B cell (primary cell): Measurements from ENCODE around the gene QSER1. TPM values are rescaled to one million over a fixed set of nuclear protein-coding genes. Genes with fewer than 3 reads are reported as not detected.

Experiments used
- ATAC-seq: fragments of 200-7000 bp; cut with Tn5 transposase; one replicate; pipeline ENCODE4 v1.10.0; 2021; ENCODE audit warnings: low read depth, mild to moderate bottlenecking, moderate number of reproducible peaks, moderate library complexity
- CTCF ChIA-PET: fragments of 350-600 bp; sonication (Branson Sonifier 250); formaldehyde crosslinking; loops from one replicate; lab custom pipeline; 2021; ENCODE audit warnings: antibody characterized with exemption, inconsistent platforms; lab: Charles Lee
- POLR2A ChIA-PET: fragments of 350-600 bp; sonication (Branson Sonifier 250); formaldehyde crosslinking; loops from one replicate; lab custom pipeline; 2021; ENCODE audit warnings: antibody characterized with exemption; lab: Charles Lee
- DNase-seq: peaks from one replicate; pipeline ENCODE4 v3.0.0; 2013
- H2AFZ ChIP-seq: 2 replicates; pipeline ENCODE4 v1.6.1; 2012; ENCODE audit warnings: mild to moderate bottlenecking, low read depth, low read length; ENCODE audit not compliant: insufficient read depth, poor library complexity, severe bottlenecking
- H3K27ac ChIP-seq, 2 donors: 1 replicate in 1 of 2; 2 replicates in 1 of 2; pipeline ENCODE4 v1.5.1; 2012 to 2013; ENCODE audit warnings: low read length in 2 of 2, mild to moderate bottlenecking in 2 of 2, moderate library complexity in 1 of 2
- H3K27me3 ChIP-seq, 4 experiments: fragments of 200-600 bp in 1 of 4; sonication (generic) in 1 of 4; replicated peaks in 1 of 4; 1 replicate in 2 of 4; 2 replicates in 2 of 4; pipeline versions ENCODE4 v1.6.1 to v1.7.0; 2013 to 2016; ENCODE audit warnings: low read length in 3 of 4, mild to moderate bottlenecking in 2 of 4, mixed read lengths in 1 of 4, moderate library complexity in 1 of 4; ENCODE audit not compliant: insufficient read depth in 4 of 4, control insufficient read depth in 3 of 4; ENCODE audit errors: control extremely low read depth in 1 of 4
- H3K36me3 ChIP-seq, 2 experiments: replicated peaks in 1 of 2; 1 replicate in 1 of 2; 2 replicates in 1 of 2; pipeline versions ENCODE4 v1.6.1 to v1.7.1; 2013; ENCODE audit warnings: low read length in 1 of 2; ENCODE audit not compliant: insufficient read depth in 2 of 2, control insufficient read depth in 1 of 2; ENCODE audit errors: control extremely low read depth in 1 of 2, extremely low read depth in 1 of 2
- H3K4me1 ChIP-seq, 2 donors: fragments of 200-600 bp in 1 of 2; sonication (generic) in 1 of 2; 1 replicate in 1 of 2; 2 replicates in 1 of 2; pipeline versions ENCODE4 v1.5.1 to v1.6.1; 2013 to 2017; ENCODE audit warnings: low read length in 2 of 2; ENCODE audit not compliant: control insufficient read depth in 2 of 2, insufficient read depth in 2 of 2
- H3K4me2 ChIP-seq: replicated peaks from 2 replicates; pipeline ENCODE3; 2012; ENCODE audit warnings: mild to moderate bottlenecking, low read depth, low read length; ENCODE audit not compliant: poor library complexity, severe bottlenecking
- H3K4me3 ChIP-seq, 5 experiments: fragments of 200-600 bp in 1 of 5; sonication (generic) in 1 of 5; 1 replicate in 3 of 5; 2 replicates in 2 of 5; pipeline versions ENCODE4 v1.5.1 to v1.7.0; 2011 to 2016; ENCODE audit warnings: low read length in 4 of 5, mild to moderate bottlenecking in 4 of 5, low read depth in 2 of 5, control low read depth in 1 of 5, moderate library complexity in 1 of 5; ENCODE audit not compliant: insufficient read depth in 1 of 5; ENCODE audit errors: control extremely low read depth in 1 of 5, extremely low read depth in 1 of 5
- H3K79me2 ChIP-seq: fragments of 200-600 bp; sonication (generic); one replicate; pipeline ENCODE4 v1.6.0; 2016; ENCODE audit warnings: low read length; ENCODE audit not compliant: control insufficient read depth, insufficient read depth
- H3K9ac ChIP-seq: fragments of 200-600 bp; sonication (generic); 2 replicates; pipeline ENCODE4 v1.6.1; 2017; ENCODE audit warnings: mild to moderate bottlenecking, low read length, moderate library complexity
- H3K9me3 ChIP-seq, 3 donors: one replicate each; pipeline versions ENCODE4 v1.6.1 to v1.7.1; 2013; ENCODE audit warnings: low read length in 2 of 3; ENCODE audit not compliant: control insufficient read depth in 2 of 3, insufficient read depth in 1 of 3; ENCODE audit errors: control extremely low read depth in 1 of 3
- H4K20me1 ChIP-seq: 2 replicates; pipeline ENCODE4 v1.6.0; 2012; ENCODE audit warnings: mild to moderate bottlenecking, low read length; ENCODE audit not compliant: insufficient read depth, control insufficient read depth, poor library complexity, severe bottlenecking
- H3K27ac Mint-ChIP-seq: one replicate; pipeline ENCODE4 v1.8.0; 2021; ENCODE audit warnings: mixed read lengths
- H3K27me3 Mint-ChIP-seq: one replicate; pipeline ENCODE4 v1.8.0; 2021; ENCODE audit warnings: mixed read lengths
- H3K4me1 Mint-ChIP-seq: one replicate; pipeline ENCODE4 v1.8.0; 2021; ENCODE audit warnings: mixed read lengths
- H3K4me3 Mint-ChIP-seq: one replicate; pipeline ENCODE4 v1.8.0; 2021; ENCODE audit warnings: mixed read lengths
- H3K9me3 Mint-ChIP-seq: one replicate; pipeline ENCODE4 v1.8.0; 2022; ENCODE audit warnings: mixed read lengths; ENCODE audit not compliant: insufficient read depth
- EZH2 ChIP-seq: IDR thresholded peaks from 2 replicates; pipeline ENCODE4 v1.6.1; 2012; ENCODE audit warnings: borderline replicate concordance, low read depth, mild to moderate bottlenecking, moderate library complexity, low read length; ENCODE audit not compliant: insufficient read depth, poor library complexity, severe bottlenecking
- WGBS: methylation state at CpG from one replicate; pipeline ENCODE4 v1.1.5; 2013; ENCODE audit warnings: missing lambda C conversion rate; ENCODE audit not compliant: insufficient coverage; 5-methylcytosine and 5-hydroxymethylcytosine counted together
- intact Hi-C: fragments of 100-400 bp; cut with micrococcal nuclease; formaldehyde crosslinking; loops from one replicate; pipeline ENCODE4 v1.10.0; 2022
- polyA plus RNA-seq: library from polyadenylated mRNA; depleted of rRNA; stranded (reverse); fragments of >200 nt; gene quantifications from 2 replicates; pipeline ENCODE4 v1.2.3, GENCODE V29; 2012
- total RNA-seq, 2 donors: library from RNA; stranded (reverse); fragments of 120-200 nt in 1 of 2; gene quantifications; 1 replicate in 1 of 2; 2 replicates in 1 of 2; pipeline versions ENCODE4 v1.2.3 to v1.2.4, GENCODE V29; 2013 to 2022
- TF ChIP-seq, protein P1 (sequence below): fragments of 200-600 bp; IDR thresholded peaks from one replicate; pipeline ENCODE4 v1.8.0; 2022; ENCODE audit warnings: antibody characterized with exemption, mild to moderate bottlenecking

The QSER1 gene
- total and polyA plus RNA-seq, 2 donors (not counting 1 experiment from before 2014, with no cell fraction given): 2.5 to 23.1 TPM

DNA sequence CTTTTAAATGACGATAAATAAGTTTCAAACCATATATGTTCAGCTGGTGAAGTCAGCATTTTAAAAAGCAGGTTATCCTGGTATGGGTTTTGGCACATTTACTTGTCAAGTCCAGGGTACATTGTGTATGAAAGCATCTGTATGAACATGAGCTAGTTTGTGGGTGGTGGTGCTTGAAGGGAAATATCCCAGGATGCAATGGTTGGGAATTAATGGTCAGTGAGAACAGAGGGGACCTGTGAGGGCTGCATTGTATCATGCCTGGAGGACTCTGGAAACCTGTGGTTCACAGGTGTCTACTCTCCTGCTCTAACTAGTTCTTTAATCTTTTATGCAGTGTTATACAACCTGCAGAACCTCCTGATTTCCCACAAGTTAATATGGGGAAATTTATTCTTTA, 128.9 kb downstream of the QSER1 start:
- H3K4me3 ChIP-seq: no peak overlapping the region
- ATAC-seq (no peak), DNase-seq (no peak)
- POLR2A ChIA-PET: no interaction called here
- Mint-ChIP-seq H3K4me1 (peaks cover 2% of the 10 kb centered on the region), H3K27me3 (peaks cover 43% of the 10 kb centered on the region), H3K9me3 (no peaks in the 10 kb centered on the region), H3K4me3 (no peak overlapping the region), H3K27ac (no peak overlapping the region)
- no peaks in the 10 kb centered on the region for H3K9me3 ChIP-seq
- no peaks in the 10 kb centered on the region for H4K20me1 ChIP-seq
- no peaks in the 10 kb centered on the region for H3K79me2 ChIP-seq
- TF ChIP-seq, protein P1, sequence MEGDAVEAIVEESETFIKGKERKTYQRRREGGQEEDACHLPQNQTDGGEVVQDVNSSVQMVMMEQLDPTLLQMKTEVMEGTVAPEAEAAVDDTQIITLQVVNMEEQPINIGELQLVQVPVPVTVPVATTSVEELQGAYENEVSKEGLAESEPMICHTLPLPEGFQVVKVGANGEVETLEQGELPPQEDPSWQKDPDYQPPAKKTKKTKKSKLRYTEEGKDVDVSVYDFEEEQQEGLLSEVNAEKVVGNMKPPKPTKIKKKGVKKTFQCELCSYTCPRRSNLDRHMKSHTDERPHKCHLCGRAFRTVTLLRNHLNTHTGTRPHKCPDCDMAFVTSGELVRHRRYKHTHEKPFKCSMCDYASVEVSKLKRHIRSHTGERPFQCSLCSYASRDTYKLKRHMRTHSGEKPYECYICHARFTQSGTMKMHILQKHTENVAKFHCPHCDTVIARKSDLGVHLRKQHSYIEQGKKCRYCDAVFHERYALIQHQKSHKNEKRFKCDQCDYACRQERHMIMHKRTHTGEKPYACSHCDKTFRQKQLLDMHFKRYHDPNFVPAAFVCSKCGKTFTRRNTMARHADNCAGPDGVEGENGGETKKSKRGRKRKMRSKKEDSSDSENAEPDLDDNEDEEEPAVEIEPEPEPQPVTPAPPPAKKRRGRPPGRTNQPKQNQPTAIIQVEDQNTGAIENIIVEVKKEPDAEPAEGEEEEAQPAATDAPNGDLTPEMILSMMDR: no peak
- no peak for TF ChIP-seq EZH2
- no peak overlapping the region for H2AFZ ChIP-seq
- no peaks in the 10 kb centered on the region for H3K36me3 ChIP-seq
- no peak overlapping the region for H3K9ac ChIP-seq
- no peak overlapping the region for H3K4me2 ChIP-seq
- intact Hi-C loops: no loop called here
- WGBS: no CpG with 5 or more reads among the region's 1 CpG
- peaks cover 0 to 23% (median 14%) of the 10 kb centered on the region in 4 experiments for H3K27me3 ChIP-seq
- peaks cover under 1 to 1% of the 10 kb centered on the region in 2 donors for H3K4me1 ChIP-seq
- CTCF ChIA-PET: no interaction called here
- no peak overlapping the region for H3K27ac ChIP-seq

DNA sequence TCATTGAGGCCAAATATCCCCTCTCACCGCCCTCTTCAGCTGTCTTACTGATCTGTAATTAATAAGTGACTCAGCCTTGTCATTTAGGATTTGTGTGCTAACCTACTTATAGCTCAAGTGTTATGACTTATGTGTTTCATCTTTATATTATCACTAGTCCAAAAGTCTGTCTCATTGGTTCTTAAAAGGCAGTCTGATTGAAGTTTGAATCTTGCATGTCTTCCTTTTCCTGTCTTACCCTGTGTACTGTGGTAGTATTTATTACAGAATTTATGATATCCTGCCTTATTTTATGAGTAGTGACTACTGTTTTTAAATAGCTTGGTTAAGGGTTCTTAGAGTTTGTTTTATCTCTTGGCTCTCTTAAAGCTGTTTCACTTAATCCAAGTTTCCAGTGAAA, 129.3 kb downstream of the QSER1 start:
- H3K4me3 Mint-ChIP-seq: no peak overlapping the region
- intact Hi-C loops: no loop called here
- no peaks in the 10 kb centered on the region for H3K9me3 ChIP-seq
- peaks cover 1% of the 10 kb centered on the region for H3K4me1 Mint-ChIP-seq
- H3K9me3 Mint-ChIP-seq: no peaks in the 10 kb centered on the region
- peaks cover 39% of the 10 kb centered on the region for H3K27me3 Mint-ChIP-seq
- H3K9ac ChIP-seq: no peak overlapping the region
- H3K4me2 ChIP-seq: no peak overlapping the region
- no peaks in the 10 kb centered on the region for H4K20me1 ChIP-seq
- H3K27me3 ChIP-seq: peaks cover 0 to 18% (median 10%) of the 10 kb centered on the region in 4 experiments
- ChIA-PET CTCF (interaction anchor here (1.3 kb wide), 1 partner anchor 44 kb away, joined by 4 read pairs; no protein-coding TSS in a partner anchor), POLR2A (no interaction called here)
- TF ChIP-seq, protein P1: no peak
- no peak for TF ChIP-seq EZH2
- H3K4me3 ChIP-seq: no peak overlapping the region
- H3K36me3 ChIP-seq: no peaks in the 10 kb centered on the region
- H3K4me1 ChIP-seq: no peaks in the 10 kb centered on the region
- no CpG with 5 or more reads among the region's 1 CpG for WGBS
- H2AFZ ChIP-seq: no peak overlapping the region
- H3K27ac ChIP-seq: no peak overlapping the region
- no peak overlapping the region for H3K27ac Mint-ChIP-seq
- ATAC-seq: no peak
- no peak for DNase-seq
- no peaks in the 10 kb centered on the region for H3K79me2 ChIP-seq
